NOMO-1 treated with dmso at 0.1 percent for 144 hours (cell line): ENCODE results near the gene MOGAT3.

Experiments used
- DNase-seq: peaks from one replicate; lab custom pipeline; 2025; ENCODE audit not compliant: unreplicated experiment; lab: John Stamatoyannopoulos, UW

The MOGAT3 gene

GRCh38 chr7:101162551-101163278 lies 38.1 kb downstream of the MOGAT3 start:
- peak; percentile 23 for DNase-seq

GRCh38 chr7:101161692-101162471 lies 39.0 kb downstream of the MOGAT3 start:
- no peak for DNase-seq

- no peak for DNase-seq
Observed at GRCh38 chr7:101160910-101161309, 39.9 kb downstream of the MOGAT3 start.

- no peak for DNase-seq
Observed at GRCh38 chr7:101159696-101160674, 40.9 kb downstream of the MOGAT3 start.

GRCh38 chr7:101156866-101157589 lies 43.8 kb downstream of the MOGAT3 start:
- DNase-seq: no peak

DNA sequence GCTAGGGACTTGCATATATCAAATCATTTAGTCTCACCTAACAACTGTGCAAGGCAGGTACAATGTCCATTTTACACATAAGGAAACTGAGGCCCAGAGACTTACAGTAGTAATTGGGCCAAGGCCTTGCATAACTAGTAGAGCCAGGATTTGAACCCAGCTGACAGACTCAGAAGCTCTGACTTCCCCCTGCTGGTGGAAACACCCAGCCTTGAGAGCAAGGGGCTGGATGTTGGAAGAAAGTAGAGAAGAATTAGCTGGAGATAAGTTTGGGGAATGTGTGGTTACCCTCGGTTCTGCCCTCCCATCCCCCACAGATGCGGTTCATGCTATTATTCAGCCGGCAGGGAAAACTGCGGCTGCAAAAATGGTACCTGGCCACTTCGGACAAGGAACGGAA lies 44.6 kb downstream of the MOGAT3 start:
- DNase-seq: no peak

DNA sequence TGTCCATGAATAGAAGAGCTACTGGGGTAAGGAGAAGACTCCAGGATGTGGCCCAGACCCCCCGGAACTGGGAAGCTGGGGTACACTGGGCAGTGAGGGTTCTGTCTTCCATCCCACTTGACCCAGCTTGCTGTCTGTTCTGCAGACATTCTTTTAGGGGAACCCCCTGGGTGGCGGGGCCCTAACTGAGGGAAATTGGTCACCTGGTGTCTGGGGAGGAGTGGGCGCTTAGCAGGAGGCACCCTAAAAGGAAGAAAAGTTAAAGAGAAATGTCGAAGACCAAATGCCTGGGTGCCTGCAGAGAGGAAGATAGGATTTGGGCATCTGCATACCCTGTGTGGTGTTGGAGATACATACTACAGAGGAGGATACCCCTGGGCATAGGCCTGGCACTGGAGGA lies 45.5 kb downstream of the MOGAT3 start:
- no peak for DNase-seq

- no peak for DNase-seq
Observed at GRCh38 chr7:101154693-101155102, 46.1 kb downstream of the MOGAT3 start.

DNA sequence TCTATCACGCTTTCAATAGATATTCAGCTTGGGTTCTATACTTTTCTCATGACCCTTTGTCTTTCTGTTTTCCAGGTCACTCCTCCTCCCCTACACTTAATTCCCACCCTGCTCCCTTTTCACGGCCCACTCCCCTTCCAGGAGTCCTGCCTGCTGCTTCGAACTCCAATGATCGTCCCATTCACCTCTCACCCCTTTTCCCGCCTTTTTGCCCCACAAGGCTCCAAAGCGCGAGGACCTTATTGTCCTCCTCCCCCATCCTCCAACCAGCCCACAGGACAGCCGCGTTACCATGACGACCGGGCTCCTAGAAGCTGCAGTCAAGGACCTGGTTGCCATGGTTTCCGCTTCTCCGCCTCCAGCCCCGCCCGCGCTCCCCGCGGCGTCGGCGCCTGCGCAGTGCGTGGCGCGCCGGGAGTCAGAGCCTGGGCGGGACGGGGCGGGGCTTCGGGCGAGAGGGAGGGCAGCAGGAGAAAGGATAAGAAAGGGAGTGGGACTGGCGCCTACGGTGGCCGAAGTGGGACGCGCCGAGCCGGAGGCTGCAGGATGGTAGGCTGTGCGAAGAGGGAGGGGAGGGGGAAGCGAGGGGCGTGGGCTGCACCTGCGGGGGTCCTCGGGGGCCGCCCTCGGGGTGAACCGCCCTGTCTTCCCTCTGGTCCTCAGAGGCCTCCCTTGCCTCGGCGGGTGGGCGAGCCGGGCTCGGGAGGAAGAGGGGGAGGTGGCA lies 46.7 kb downstream of the MOGAT3 start, which contains the start of gene AP1S1:
Gene AP1S1, plus strand, starts transcription at position 508 of the 724 bp plus-strand sequence. Its CDS starts 39 bp downstream, at position 547.
- peak; percentile 91 for DNase-seq

GRCh38 chr7:101151908-101152651 lies 48.8 kb downstream of the MOGAT3 start:
- DNase-seq: no peak
